Effector memory CD8-positive, alpha-beta T cell (primary cell): ENCODE measurements around the gene ZBTB44.
A peak's percentile ranks its signal among the peaks of the same experiment; 100 is the strongest.
"Not testable (repeated sequence)": the region's sequence is repeated elsewhere in the genome, so short reads cannot be mapped to it uniquely, and the experiment has no call there.

Experiments used
- ATAC-seq: fragments of 150-1000 bp; cut with Tn5 transposase; replicated peaks from 2 replicates; pipeline ENCODE4 v1.10.0; 2021; ENCODE audit warnings: mild to moderate bottlenecking, moderate library complexity
- DNase-seq, 3 experiments: peaks; one replicate each; pipeline ENCODE4 v3.0.0; 2021
- H3K27ac Mint-ChIP-seq, 2 donors: one replicate each; pipeline ENCODE4 v1.8.0; 2022; ENCODE audit warnings: mild to moderate bottlenecking in 2 of 2, mixed read lengths in 2 of 2, moderate library complexity in 2 of 2
- H3K27me3 Mint-ChIP-seq, 2 donors: one replicate each; pipeline ENCODE4 v1.8.0; 2022; ENCODE audit warnings: mixed read lengths in 2 of 2
- H3K36me3 Mint-ChIP-seq: one replicate; pipeline ENCODE4 v1.8.0; 2022; ENCODE audit warnings: mild to moderate bottlenecking, moderate library complexity, mixed read lengths; ENCODE audit not compliant: insufficient read depth
- H3K4me1 Mint-ChIP-seq, 2 donors: one replicate each; pipeline ENCODE4 v1.8.0; 2022; ENCODE audit warnings: low read depth in 2 of 2, mixed read lengths in 2 of 2
- H3K4me3 Mint-ChIP-seq, 2 donors: one replicate each; pipeline ENCODE4 v1.8.0; 2022; ENCODE audit warnings: mild to moderate bottlenecking in 2 of 2, mixed read lengths in 2 of 2, moderate library complexity in 2 of 2
- H3K9me3 Mint-ChIP-seq, 2 donors: one replicate each; pipeline ENCODE4 v1.8.0; 2022; ENCODE audit warnings: mixed read lengths in 2 of 2

ZBTB44 gene

DNA sequence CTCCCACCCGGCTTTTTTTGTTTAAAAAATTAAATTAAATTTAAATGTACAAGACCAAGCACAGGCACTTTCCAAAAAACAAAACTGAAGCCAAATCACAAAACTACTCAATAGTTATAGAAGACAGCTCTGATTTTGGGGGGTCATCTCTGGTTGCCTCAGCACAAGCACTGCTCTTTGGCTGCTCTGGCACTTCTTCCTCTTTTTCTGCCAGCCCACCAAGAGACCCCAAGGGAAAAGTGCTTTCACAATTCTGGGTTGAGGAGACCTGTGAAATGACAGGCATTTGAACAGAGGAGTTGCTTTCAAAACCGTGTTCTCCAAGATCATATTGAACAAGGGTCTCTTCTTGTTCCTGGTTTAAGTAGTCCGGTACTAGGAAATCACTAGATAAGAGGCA, 80.8 kb downstream of the ZBTB44 start:
- not testable (repeated sequence) for DNase-seq, H3K4me1 Mint-ChIP-seq, H3K9me3 Mint-ChIP-seq, ATAC-seq, H3K4me3 Mint-ChIP-seq, H3K27me3 Mint-ChIP-seq
- Mint-ChIP-seq H3K36me3 (peaks cover 51% of the 10 kb centered on the region), H3K27ac (peak overlapping the region in 1 of 2 donors; percentile 2)

DNA sequence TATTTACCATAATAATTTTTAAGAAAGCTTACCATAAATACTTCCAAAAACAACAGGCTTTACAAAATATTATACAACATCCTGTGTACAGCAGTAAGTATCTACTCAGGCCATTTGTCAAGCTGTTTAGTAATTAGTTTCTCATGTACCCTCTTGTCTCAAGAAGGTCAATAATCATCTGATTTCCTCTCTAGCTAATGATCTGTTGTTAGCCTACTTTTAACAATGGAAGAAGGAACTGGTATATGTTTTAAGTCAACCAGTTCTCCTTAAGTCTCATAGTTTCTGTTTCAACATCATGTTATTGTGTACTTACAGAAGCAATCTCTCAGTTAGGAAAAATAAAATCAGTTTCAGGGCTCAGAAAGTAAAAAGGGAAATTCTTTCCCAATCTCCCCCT, 81.2 kb downstream of the ZBTB44 start:
- peaks cover 47% of the 10 kb centered on the region for H3K36me3 Mint-ChIP-seq
- not testable (repeated sequence) for H3K27me3 Mint-ChIP-seq, H3K4me1 Mint-ChIP-seq, H3K9me3 Mint-ChIP-seq, H3K27ac Mint-ChIP-seq, H3K4me3 Mint-ChIP-seq, DNase-seq, ATAC-seq

DNA sequence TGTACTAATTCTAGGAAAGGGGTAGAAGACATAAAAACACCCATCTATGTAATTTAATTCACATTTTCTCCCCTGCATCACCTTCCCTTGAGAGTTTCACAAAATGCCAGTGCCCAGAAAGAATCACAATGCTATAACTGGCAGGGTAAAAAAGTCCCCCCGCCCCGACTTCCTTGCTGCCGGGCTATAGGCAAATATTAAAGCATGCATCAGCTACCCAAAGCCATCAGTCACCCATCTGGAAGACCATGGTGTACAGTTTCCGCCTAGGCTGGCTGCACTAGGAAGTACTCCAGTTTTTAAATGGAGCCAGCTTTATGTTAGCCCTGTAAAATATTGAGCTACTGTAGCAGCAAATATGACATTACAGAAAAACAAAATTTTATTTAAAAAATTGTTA, 87.3 kb downstream of the ZBTB44 start:
- no peaks in the 10 kb centered on the region for H3K9me3 Mint-ChIP-seq
- ATAC-seq (no peak), DNase-seq (no peak)
- H3K36me3 Mint-ChIP-seq, result peaks cover 4% of the 10 kb centered on the region
- no peak overlapping the region for H3K27ac Mint-ChIP-seq
- H3K4me1 Mint-ChIP-seq, result peaks cover 20 to 24% of the 10 kb centered on the region in 2 donors
- no peak overlapping the region for H3K4me3 Mint-ChIP-seq
- no peaks in the 10 kb centered on the region for H3K27me3 Mint-ChIP-seq

DNA sequence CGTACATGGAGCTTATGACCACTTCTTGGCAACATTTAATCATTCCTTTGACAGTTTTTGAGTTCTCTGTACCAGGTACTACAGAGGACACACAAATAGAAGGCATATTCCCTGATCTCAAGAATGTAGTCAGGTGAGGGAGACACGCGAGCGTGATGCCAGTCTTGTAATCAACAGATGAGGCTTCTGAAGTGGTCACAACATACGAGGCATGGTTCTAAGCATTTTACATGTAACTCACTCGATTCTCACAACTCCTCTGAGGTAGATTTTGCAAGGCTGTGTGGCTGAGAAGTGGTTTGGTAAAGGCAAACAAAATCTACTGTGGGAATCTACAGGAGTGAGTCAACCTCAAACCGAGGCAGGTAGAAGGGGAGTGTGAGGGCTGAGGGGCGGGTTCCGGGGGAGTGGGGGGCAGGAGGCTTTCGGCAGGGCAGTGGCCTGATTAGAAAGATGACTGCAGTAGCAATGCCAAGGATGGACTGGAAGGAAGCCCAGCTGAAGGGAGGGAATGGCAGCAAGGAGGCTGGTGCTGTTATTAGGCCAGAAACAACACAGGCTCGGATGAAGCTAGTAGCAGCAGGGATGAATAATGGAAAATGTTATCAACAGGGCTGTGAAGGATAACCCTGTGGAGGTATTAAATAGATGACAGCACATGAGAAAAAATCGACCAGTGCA, 91.3 kb downstream of the ZBTB44 start:
- DNase-seq (peak in 1 of 3 experiments; percentile 14), ATAC-seq (peak; percentile 85)
- H3K27ac Mint-ChIP-seq, result peak overlapping the region; percentile 81 to 84
- H3K36me3 Mint-ChIP-seq, result no peaks in the 10 kb centered on the region
- H3K27me3 Mint-ChIP-seq, result no peaks in the 10 kb centered on the region
- no peaks in the 10 kb centered on the region for H3K9me3 Mint-ChIP-seq
- peak overlapping the region in 1 of 2 donors; percentile 56 for H3K4me3 Mint-ChIP-seq
- H3K4me1 Mint-ChIP-seq, result peaks cover 23 to 28% of the 10 kb centered on the region in 2 donors

DNA sequence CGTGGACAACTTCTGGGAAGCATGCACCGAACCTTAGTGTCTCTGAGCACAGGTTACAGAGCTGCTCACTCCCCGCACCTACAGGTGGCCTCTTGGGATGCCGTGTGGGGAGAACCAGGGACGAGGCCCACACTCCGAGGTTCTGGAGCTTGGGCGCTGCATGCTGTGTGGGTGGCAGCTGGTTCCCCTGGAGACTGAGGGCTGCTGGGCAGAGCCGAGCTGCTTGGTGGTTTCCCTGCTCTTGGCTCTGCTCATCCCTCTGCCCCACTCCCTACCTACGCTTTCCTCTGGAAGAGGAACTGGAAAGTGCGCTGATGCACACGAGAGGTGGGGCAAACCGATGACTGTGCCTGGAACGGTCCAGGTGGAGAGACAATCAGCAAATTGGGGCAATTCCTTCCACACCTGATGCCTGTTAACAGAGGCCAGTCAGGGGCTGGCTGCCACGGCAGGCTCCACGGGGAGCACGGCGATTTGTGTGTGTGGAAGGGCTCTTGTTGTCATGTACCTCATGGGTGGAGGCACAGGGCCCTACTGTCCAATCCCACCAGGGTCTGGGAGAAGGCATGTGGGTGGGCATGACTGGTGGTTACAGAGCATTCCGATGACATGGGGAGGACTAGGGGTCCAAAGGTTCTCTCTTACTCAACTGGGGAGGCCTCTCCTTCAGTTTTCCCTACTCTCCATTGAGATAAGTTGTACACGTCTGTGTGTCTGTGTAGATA, 94.2 kb downstream of the ZBTB44 start:
- Mint-ChIP-seq H3K9me3 (no peaks in the 10 kb centered on the region), H3K27me3 (peaks cover 8% of the 10 kb centered on the region in 2 donors), H3K4me3 (no peak overlapping the region), H3K27ac (no peak overlapping the region), H3K36me3 (no peaks in the 10 kb centered on the region), H3K4me1 (peaks cover 23 to 28% of the 10 kb centered on the region in 2 donors)
- no peak for DNase-seq
- ATAC-seq, result no peak

DNA sequence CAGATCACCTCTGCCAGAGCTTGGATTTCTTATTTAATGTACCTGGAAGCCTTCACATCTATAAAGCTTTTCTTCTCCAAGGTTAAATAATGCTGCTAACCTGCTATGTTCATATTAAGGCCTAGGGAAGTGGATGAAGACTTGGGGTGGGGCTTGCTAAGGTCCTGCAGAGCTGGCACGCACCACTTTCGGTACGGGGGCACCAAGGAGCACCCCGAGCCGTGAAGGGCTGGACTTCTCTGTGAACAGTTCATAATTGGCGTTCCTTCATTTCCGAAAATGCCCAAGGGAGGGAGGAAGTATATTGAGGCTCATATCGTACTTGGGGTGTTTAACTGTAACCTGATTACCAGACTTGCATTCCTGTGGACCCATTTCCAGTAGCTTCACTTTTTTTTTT, 95.6 kb downstream of the ZBTB44 start:
- Mint-ChIP-seq H3K4me3 (no peak overlapping the region), H3K4me1 (peaks cover 22 to 24% of the 10 kb centered on the region in 2 donors), H3K9me3 (no peaks in the 10 kb centered on the region), H3K36me3 (no peaks in the 10 kb centered on the region), H3K27ac (no peak overlapping the region), H3K27me3 (peaks cover 13 to 17% of the 10 kb centered on the region in 2 donors)
- ATAC-seq (no peak), DNase-seq (no peak)

DNA sequence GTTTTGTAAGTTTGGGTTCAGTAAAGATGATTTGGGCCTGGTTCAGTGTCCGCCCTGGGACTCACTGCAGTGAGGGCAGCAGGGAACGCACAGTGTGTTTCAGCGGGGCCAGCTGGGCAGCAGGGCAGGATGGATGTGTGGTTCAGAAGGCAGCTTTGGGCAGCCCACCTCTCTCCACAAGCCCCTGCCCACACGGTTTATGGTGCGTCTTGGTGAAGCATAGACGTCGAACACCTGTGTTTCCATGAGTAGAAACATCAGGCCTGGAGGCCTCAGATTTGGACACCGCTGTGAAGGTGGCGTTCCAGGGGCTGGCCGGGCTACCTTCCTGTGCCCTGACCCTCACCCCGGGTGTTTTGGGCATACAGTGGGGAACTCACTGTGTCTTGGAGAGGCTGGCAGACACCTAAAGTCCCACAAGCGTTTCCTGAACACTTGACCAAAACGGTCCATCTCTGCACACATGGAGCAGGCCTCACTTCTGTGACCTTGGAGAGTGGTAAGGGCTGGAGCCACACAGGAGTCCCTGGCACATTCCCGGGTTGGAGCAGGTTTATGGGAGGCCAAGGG, 96.1 kb downstream of the ZBTB44 start:
- H3K27ac Mint-ChIP-seq, result no peak overlapping the region
- no peaks in the 10 kb centered on the region for H3K36me3 Mint-ChIP-seq
- no peak overlapping the region for H3K4me3 Mint-ChIP-seq
- H3K4me1 Mint-ChIP-seq, result peaks cover 16 to 20% of the 10 kb centered on the region in 2 donors
- H3K27me3 Mint-ChIP-seq, result peaks cover 13 to 17% of the 10 kb centered on the region in 2 donors
- ATAC-seq (no peak), DNase-seq (no peak)
- H3K9me3 Mint-ChIP-seq, result no peaks in the 10 kb centered on the region

DNA sequence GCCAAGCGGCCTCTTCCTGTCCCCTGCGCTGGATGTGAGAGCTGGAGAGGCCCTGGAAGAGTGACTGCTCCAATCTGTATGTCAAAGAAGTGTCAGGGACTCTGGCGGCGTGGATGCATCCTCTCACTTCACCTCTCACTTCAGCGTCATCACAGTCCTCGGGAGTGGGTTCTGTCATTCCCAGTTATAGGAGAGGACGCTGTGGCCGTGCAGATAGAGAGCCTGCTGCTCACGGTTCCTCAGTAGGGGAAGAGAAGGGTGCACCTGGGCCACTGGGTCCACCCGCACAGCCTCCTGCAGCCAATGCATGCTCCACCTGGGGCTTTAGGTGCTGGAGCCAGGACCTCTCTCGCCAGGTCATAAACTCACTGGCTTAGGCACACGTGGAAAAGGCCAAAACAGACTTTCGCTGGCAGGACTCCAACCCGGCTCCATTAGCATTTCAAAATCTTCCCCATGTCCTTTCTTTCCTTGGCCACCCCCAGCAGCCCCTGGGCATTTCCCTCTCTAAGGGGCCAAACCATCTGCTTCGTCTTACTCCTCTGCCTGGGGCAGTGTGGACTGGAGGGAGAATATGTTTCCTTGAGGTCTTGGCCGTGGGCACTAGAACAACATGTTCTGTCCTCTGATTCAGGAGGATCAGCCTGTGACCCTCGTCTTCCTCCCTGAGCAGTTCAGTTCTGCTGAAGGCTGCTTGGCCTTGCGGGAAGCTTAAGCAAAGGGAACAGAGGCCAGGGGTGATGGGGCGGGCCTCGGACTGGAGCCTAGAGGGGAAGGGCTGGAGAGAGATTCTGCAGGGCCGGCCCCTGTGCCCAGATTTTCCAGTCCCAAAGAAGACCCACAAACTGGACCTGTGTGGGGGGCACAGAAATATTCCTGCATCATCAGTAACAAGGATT, 97.3 kb downstream of the ZBTB44 start:
- Mint-ChIP-seq H3K27ac (no peak overlapping the region), H3K27me3 (peaks cover 13 to 17% of the 10 kb centered on the region in 2 donors), H3K9me3 (no peaks in the 10 kb centered on the region), H3K36me3 (no peaks in the 10 kb centered on the region), H3K4me1 (peaks cover 4 to 15% of the 10 kb centered on the region in 2 donors), H3K4me3 (no peak overlapping the region)
- DNase-seq (no peak), ATAC-seq (no peak)

DNA sequence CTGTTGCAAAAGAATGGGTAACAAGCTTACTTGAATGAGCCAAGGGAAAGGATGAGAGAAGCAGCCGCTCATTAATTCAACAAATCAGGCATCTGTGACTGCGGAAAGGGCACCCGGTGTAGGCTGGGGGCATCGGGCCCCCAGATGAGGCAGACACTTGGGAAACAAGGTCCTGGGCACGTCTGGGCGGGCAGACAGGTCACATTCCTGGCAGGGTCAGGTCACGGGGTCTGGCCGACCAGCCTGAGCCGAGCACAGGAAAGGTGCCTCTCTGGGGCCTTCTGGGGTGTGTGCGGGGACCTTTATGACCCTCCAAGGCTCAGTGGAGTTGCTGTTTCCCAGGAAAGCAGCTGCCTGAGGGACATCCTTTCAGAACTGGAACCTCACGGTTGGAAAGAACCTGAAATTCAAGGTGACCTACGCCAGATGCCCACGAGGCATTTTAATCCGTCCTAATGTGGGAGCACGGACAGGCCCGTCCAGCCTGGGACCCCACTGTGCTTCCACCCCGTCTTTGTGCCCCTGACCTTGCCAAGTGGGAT, 98.1 kb downstream of the ZBTB44 start:
- Mint-ChIP-seq H3K9me3 (no peaks in the 10 kb centered on the region), H3K36me3 (no peaks in the 10 kb centered on the region), H3K4me1 (peaks cover 0 to 11% of the 10 kb centered on the region in 2 donors), H3K27me3 (peaks cover 16 to 22% of the 10 kb centered on the region in 2 donors), H3K27ac (no peak overlapping the region), H3K4me3 (no peak overlapping the region)
- DNase-seq (no peak), ATAC-seq (no peak)

DNA sequence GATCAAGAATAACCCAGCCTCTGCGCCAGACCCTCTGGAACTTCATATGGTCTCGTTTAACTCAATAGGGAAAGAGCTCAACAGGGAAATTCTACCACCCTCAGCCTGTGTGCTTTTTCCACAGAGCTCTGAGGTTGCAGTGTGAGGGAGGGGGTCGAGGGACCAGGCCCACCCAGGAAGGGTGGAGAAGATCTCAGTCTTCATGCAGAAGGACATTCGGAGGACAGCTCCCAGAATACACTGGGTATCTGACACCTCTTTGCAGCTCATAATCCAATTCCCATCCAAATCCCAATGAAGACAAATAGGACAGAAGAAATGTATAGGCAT, 98.5 kb downstream of the ZBTB44 start:
- DNase-seq (no peak), ATAC-seq (no peak)
- peaks cover 21 to 27% of the 10 kb centered on the region in 2 donors for H3K27me3 Mint-ChIP-seq
- no peaks in the 10 kb centered on the region for H3K9me3 Mint-ChIP-seq
- H3K4me1 Mint-ChIP-seq, result peaks cover 0 to 11% of the 10 kb centered on the region in 2 donors
- no peak overlapping the region for H3K27ac Mint-ChIP-seq
- H3K4me3 Mint-ChIP-seq, result no peak overlapping the region
- no peaks in the 10 kb centered on the region for H3K36me3 Mint-ChIP-seq

DNA sequence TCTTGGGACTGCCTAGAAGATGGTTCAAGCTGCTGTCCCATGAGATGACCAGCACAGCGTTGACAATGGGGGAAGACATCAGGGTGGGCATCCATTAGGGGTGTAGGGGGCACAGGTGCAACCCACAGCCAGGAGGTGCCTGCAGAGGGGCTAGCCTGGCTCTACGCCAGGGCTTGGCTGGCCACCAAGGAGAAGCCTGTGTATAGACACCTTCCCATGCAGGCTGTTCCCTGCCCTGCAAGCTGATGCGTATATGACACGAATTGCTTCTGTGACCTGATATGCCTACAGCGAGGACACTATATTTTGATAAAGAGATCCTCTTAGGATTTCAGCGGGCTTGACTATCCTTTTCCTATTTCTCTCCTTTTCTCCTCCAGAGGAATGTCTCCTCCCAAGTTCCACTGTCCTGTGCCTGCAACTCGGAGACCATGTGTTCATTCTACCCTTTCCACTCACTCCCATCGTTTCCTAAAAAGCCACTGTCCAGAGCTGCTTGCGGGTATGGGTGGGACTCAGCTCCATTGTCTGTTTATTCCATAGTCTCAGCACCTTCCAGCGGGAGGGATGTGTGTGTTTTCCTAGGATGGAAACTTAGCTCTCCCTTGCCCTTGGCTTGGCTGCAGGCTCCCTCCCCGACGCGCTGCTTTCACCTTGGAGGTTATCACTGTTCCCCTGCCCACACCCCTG, 99.0 kb downstream of the ZBTB44 start:
- no peak overlapping the region for H3K27ac Mint-ChIP-seq
- no peaks in the 10 kb centered on the region for H3K36me3 Mint-ChIP-seq
- DNase-seq, result no peak
- ATAC-seq, result no peak
- no peak overlapping the region for H3K4me3 Mint-ChIP-seq
- H3K9me3 Mint-ChIP-seq, result no peaks in the 10 kb centered on the region
- H3K4me1 Mint-ChIP-seq, result peaks cover 0 to 8% of the 10 kb centered on the region in 2 donors
- H3K27me3 Mint-ChIP-seq, result peaks cover 22 to 32% of the 10 kb centered on the region in 2 donors

DNA sequence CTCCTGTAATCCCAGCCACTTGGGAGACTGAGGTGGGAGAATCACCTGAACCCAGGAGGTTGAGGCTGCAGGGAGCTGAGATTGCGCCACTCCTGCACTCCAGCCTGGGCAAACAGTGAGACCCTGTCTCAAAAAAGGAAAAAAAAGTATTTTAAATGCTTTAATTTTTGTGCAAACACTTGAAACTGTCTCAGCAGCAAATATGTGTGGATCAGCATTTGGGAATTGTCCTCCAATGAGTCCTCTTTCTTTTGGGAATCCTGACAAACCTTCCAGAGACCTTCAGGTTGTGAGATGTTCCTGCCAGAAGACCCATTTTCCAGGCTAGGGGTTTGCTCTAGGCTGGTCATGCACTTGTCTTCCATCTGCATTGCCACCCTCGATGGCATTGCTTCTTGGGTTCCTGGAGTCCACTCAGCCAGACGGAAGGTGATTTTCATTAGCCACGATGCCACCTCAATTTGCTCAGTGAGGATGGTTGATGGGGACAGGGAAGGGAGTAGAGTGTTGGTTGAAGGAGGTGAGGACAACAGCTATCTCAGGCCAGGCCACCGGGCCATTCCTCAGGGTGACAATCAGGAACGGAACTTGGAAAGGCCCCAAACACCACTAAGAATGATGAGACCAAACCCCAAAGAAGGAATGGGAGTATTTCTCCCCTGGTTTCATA, 99.7 kb downstream of the ZBTB44 start:
- DNase-seq (no peak), ATAC-seq (no peak)
- Mint-ChIP-seq H3K27ac (no peak overlapping the region), H3K4me3 (no peak overlapping the region), H3K27me3 (peaks cover 29 to 39% of the 10 kb centered on the region in 2 donors), H3K9me3 (no peaks in the 10 kb centered on the region), H3K36me3 (no peaks in the 10 kb centered on the region), H3K4me1 (peaks cover 0 to 7% of the 10 kb centered on the region in 2 donors)
